Activated T-cell treated with anti-CD3 and anti-CD28 coated beads, Interleukin-2, amount 50 U/mL, for 24 hours (primary cell): ENCODE data around the gene HDAC4.
A peak's percentile ranks its signal among the peaks of the same experiment; 100 is the strongest.

Source experiments
- DNase-seq: peaks from one replicate; pipeline ENCODE4 v3.0.0-alpha.2; 2020
- H3K27ac Mint-ChIP-seq: 2 replicates; pipeline ENCODE4 v1.8.0; 2020; ENCODE audit warnings: mild to moderate bottlenecking, mixed read lengths
- H3K27me3 Mint-ChIP-seq: 2 replicates; pipeline ENCODE4 v1.8.0; 2020; ENCODE audit warnings: mixed read lengths
- H3K36me3 Mint-ChIP-seq: 2 replicates; pipeline ENCODE4 v1.8.0; 2020; ENCODE audit warnings: low read depth, mixed read lengths
- H3K4me1 Mint-ChIP-seq: 2 replicates; pipeline ENCODE4 v1.8.0; 2020; ENCODE audit warnings: low read depth, mixed read lengths
- H3K4me3 Mint-ChIP-seq: 2 replicates; pipeline ENCODE4 v1.8.0; 2020; ENCODE audit warnings: mild to moderate bottlenecking, moderate library complexity, mixed read lengths
- H3K9me3 Mint-ChIP-seq: 2 replicates; pipeline ENCODE4 v1.8.0; 2020; ENCODE audit warnings: mixed read lengths

HDAC4 gene

GRCh38 chr2:239018271-239019182 is 382.3 kb downstream of the HDAC4 start:
- no peak overlapping the region for H3K4me3 Mint-ChIP-seq
- H3K4me1 Mint-ChIP-seq: no peaks in the 10 kb centered on the region
- peak; percentile 13 for DNase-seq
- no peak overlapping the region for H3K27ac Mint-ChIP-seq
- H3K9me3 Mint-ChIP-seq: no peaks in the 10 kb centered on the region
- peaks cover 32% of the 10 kb centered on the region for H3K27me3 Mint-ChIP-seq
- H3K36me3 Mint-ChIP-seq: no peaks in the 10 kb centered on the region

- Mint-ChIP-seq H3K27ac (no peak overlapping the region), H3K9me3 (no peaks in the 10 kb centered on the region), H3K36me3 (no peaks in the 10 kb centered on the region), H3K4me3 (no peak overlapping the region), H3K4me1 (no peaks in the 10 kb centered on the region), H3K27me3 (peaks cover 36% of the 10 kb centered on the region)
- no peak for DNase-seq
These were observed 383.2 kb downstream of the HDAC4 start for GRCh38 chr2:239017491-239018098.

- Mint-ChIP-seq H3K4me1 (no peaks in the 10 kb centered on the region), H3K9me3 (no peaks in the 10 kb centered on the region), H3K36me3 (no peaks in the 10 kb centered on the region), H3K4me3 (no peak overlapping the region), H3K27me3 (peaks cover 37% of the 10 kb centered on the region), H3K27ac (no peak overlapping the region)
- peak; percentile 11 for DNase-seq
These were observed 384.7 kb downstream of the HDAC4 start for GRCh38 chr2:239015901-239016675.

- H3K4me3 Mint-ChIP-seq: no peak overlapping the region
- peak; percentile 5 for DNase-seq
- H3K36me3 Mint-ChIP-seq: no peaks in the 10 kb centered on the region
- peaks cover 35% of the 10 kb centered on the region for H3K27me3 Mint-ChIP-seq
- no peaks in the 10 kb centered on the region for H3K9me3 Mint-ChIP-seq
- H3K4me1 Mint-ChIP-seq: no peaks in the 10 kb centered on the region
- H3K27ac Mint-ChIP-seq: no peak overlapping the region
These were observed 385.5 kb downstream of the HDAC4 start for GRCh38 chr2:239015218-239015900.

GRCh38 chr2:239014458-239015217 is 386.2 kb downstream of the HDAC4 start:
- H3K4me1 Mint-ChIP-seq: no peaks in the 10 kb centered on the region
- peak; percentile 13 for DNase-seq
- no peak overlapping the region for H3K4me3 Mint-ChIP-seq
- H3K9me3 Mint-ChIP-seq: no peaks in the 10 kb centered on the region
- H3K27me3 Mint-ChIP-seq: peaks cover 29% of the 10 kb centered on the region
- H3K36me3 Mint-ChIP-seq: no peaks in the 10 kb centered on the region
- no peak overlapping the region for H3K27ac Mint-ChIP-seq

GRCh38 chr2:239013678-239013976 is 387.2 kb downstream of the HDAC4 start:
- Mint-ChIP-seq H3K9me3 (no peaks in the 10 kb centered on the region), H3K4me3 (no peak overlapping the region), H3K27ac (no peak overlapping the region), H3K27me3 (peaks cover 39% of the 10 kb centered on the region), H3K36me3 (no peaks in the 10 kb centered on the region), H3K4me1 (no peaks in the 10 kb centered on the region)
- no peak for DNase-seq

- no peak overlapping the region for H3K27ac Mint-ChIP-seq
- no peaks in the 10 kb centered on the region for H3K4me1 Mint-ChIP-seq
- H3K36me3 Mint-ChIP-seq: no peaks in the 10 kb centered on the region
- peaks cover 43% of the 10 kb centered on the region for H3K27me3 Mint-ChIP-seq
- no peaks in the 10 kb centered on the region for H3K9me3 Mint-ChIP-seq
- peak; percentile 8 for DNase-seq
- no peak overlapping the region for H3K4me3 Mint-ChIP-seq
These were observed 387.7 kb downstream of the HDAC4 start for GRCh38 chr2:239012936-239013677.

- Mint-ChIP-seq H3K4me3 (no peak overlapping the region), H3K27me3 (peaks cover 47% of the 10 kb centered on the region), H3K9me3 (no peaks in the 10 kb centered on the region), H3K36me3 (no peaks in the 10 kb centered on the region), H3K4me1 (no peaks in the 10 kb centered on the region), H3K27ac (no peak overlapping the region)
- DNase-seq: peak; percentile 3
These were observed 388.6 kb downstream of the HDAC4 start for GRCh38 chr2:239012228-239012627.

GRCh38 chr2:239009589-239009961 is 391.2 kb downstream of the HDAC4 start:
- DNase-seq: peak; percentile 20
- no peaks in the 10 kb centered on the region for H3K4me1 Mint-ChIP-seq
- no peaks in the 10 kb centered on the region for H3K9me3 Mint-ChIP-seq
- no peak overlapping the region for H3K4me3 Mint-ChIP-seq
- peaks cover 45% of the 10 kb centered on the region for H3K27me3 Mint-ChIP-seq
- no peaks in the 10 kb centered on the region for H3K36me3 Mint-ChIP-seq
- H3K27ac Mint-ChIP-seq: no peak overlapping the region

- H3K9me3 Mint-ChIP-seq: no peaks in the 10 kb centered on the region
- no peak overlapping the region for H3K4me3 Mint-ChIP-seq
- DNase-seq: peak; percentile 13
- peaks cover 48% of the 10 kb centered on the region for H3K27me3 Mint-ChIP-seq
- H3K36me3 Mint-ChIP-seq: no peaks in the 10 kb centered on the region
- no peaks in the 10 kb centered on the region for H3K4me1 Mint-ChIP-seq
- no peak overlapping the region for H3K27ac Mint-ChIP-seq
These were observed 391.9 kb downstream of the HDAC4 start for GRCh38 chr2:239008677-239009588.

- DNase-seq: no peak
- Mint-ChIP-seq H3K4me3 (no peak overlapping the region), H3K27me3 (peaks cover 43% of the 10 kb centered on the region), H3K4me1 (no peaks in the 10 kb centered on the region), H3K36me3 (no peaks in the 10 kb centered on the region), H3K9me3 (no peaks in the 10 kb centered on the region), H3K27ac (no peak overlapping the region)
These were observed 392.8 kb downstream of the HDAC4 start for GRCh38 chr2:239008004-239008403.

- no peaks in the 10 kb centered on the region for H3K4me1 Mint-ChIP-seq
- H3K27me3 Mint-ChIP-seq: peaks cover 37% of the 10 kb centered on the region
- H3K9me3 Mint-ChIP-seq: no peaks in the 10 kb centered on the region
- no peak overlapping the region for H3K27ac Mint-ChIP-seq
- H3K4me3 Mint-ChIP-seq: no peak overlapping the region
- DNase-seq: no peak
- H3K36me3 Mint-ChIP-seq: no peaks in the 10 kb centered on the region
These were observed 394.1 kb downstream of the HDAC4 start for GRCh38 chr2:239006622-239007285.
